ENCODE data around the gene C1orf21. TPM values are rescaled to one million over a fixed set of nuclear protein-coding genes. Genes with fewer than 3 reads are reported as not detected.

Gene C1orf21
- polyA plus RNA-seq, 1 of the 3 experiments (the other 2 are of a cell fraction), result 4.8 TPM

DNA sequence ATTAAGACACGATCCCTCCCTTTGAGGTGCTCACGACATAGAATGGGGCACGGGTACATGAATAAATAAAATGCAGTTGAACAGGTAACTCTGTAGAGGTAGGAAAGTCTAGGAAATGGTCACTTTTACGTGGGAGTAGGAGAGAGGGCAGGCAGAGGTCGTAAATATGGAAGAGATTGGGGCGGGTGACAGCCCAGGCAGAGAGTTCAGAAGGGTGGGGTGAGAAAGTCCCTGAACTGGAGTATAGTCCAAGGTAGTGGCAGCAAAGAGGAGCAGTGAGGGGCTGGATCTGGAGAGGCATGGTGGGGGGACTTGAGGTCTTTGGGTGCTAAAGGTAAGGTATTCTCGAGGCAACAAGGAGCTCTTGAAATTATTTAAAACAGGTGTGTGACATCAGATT lies 147.9 kb downstream of the C1orf21 start:
- H3K27ac ChIP-seq (ENCODE audit: low read depth in 2 of 2, low read length in 1 of 2), result peak overlapping the region in 1 of 2 experiments; percentile 60; a peak in 1 of 4 replicates
- ChIA-PET POLR2A (no interaction called here), CTCF (interaction anchor here (1.5 to 1.6 kb wide), 2 partner anchors 22 to 28 kb away, joined by 4 to 5 read pairs; no protein-coding TSS in a partner anchor)

More for the DNA sequence above, 147.9 kb downstream of the C1orf21 start:
- no peak for DNase-seq
- Histone ChIP-seq H3K4me1 (ENCODE audit: control insufficient read depth in 1 of 2, insufficient read depth in 2 of 2, low read depth in 1 of 2, low read length in 1 of 2) (peaks cover 0 to 7% of the 10 kb centered on the region in 2 experiments; a peak in 1 of 4 replicates), H3K4me3 (ENCODE audit: low read depth in 2 of 2, low read length in 1 of 2) (no peak overlapping the region), H3K36me3 (replicated peaks in 1 of 2; ENCODE audit: control insufficient read depth in 1 of 2, insufficient read depth in 2 of 2, low read length in 1 of 2) (peaks cover 0 to 8% of the 10 kb centered on the region in 2 experiments), H3K79me2 (ENCODE audit: insufficient read depth) (no peaks in the 10 kb centered on the region), H3F3A (replicated peaks; ENCODE audit: insufficient read depth) (no peaks in the 10 kb centered on the region), H3K9ac (no peak overlapping the region), H3K4me2 (no peak overlapping the region), H3K27me3 (ENCODE audit: insufficient read depth) (no peaks in the 10 kb centered on the region), H4K20me1 (ENCODE audit: insufficient read depth) (no peaks in the 10 kb centered on the region), H3K9me2 (no peaks in the 10 kb centered on the region), H3K9me3 (0 out of 2 replicates have a peak, but pooled peaks cover 11% of the 10 kb centered on the region), H2AFZ (ENCODE audit: low read depth) (no peak overlapping the region)
- 85% methylated on average over 7 of the region's 7 CpGs for WGBS (ENCODE audit: low lambda C conversion rate)
- TF ChIP-seq EZH2phosphoT487 (IDR thresholded peaks at IDR 0.05; ENCODE audit: borderline replicate concordance, low read depth) (no peak), SMC3 (IDR thresholded peaks at IDR 0.05; ENCODE audit: low read depth, low read length) (no peak), TEAD4 (IDR thresholded peaks at IDR 0.05; ENCODE audit: borderline replicate concordance, insufficient read depth) (no peak), FOXJ3 (CRISPR knock-in tag; IDR thresholded peaks at IDR 0.05) (no peak), RFX5 (IDR thresholded peaks at IDR 0.05; ENCODE audit: low read length) (no peak), RCOR1 (IDR thresholded peaks at IDR 0.05; ENCODE audit: low read length) (no peak), TCF12 (IDR thresholded peaks at IDR 0.05) (no peak), SIN3A (IDR thresholded peaks at IDR 0.05; ENCODE audit: borderline replicate concordance, low read depth, low read length) (no peak), TAF1 (IDR thresholded peaks at IDR 0.05; ENCODE audit: borderline replicate concordance, low read depth, low read length) (no peak), NRF1 (IDR thresholded peaks at IDR 0.05; ENCODE audit: low read depth, low read length) (no peak), GATA2 (CRISPR knock-in tag; IDR thresholded peaks at IDR 0.05) (no peak), RAD21 (IDR thresholded peaks at IDR 0.05; ENCODE audit: low read length) (no peak), POLR2AphosphoS5 (IDR thresholded peaks at IDR 0.05; ENCODE audit: low read depth, low read length) (no peak), MEF2A (IDR thresholded peaks at IDR 0.05; ENCODE audit: borderline replicate concordance, low read depth) (no peak), EP300 (IDR thresholded peaks at IDR 0.05; ENCODE audit: borderline replicate concordance in 1 of 2, low read depth in 1 of 2, low read length in 1 of 2) (no peak)
- TF ChIP-seq, protein P1, sequence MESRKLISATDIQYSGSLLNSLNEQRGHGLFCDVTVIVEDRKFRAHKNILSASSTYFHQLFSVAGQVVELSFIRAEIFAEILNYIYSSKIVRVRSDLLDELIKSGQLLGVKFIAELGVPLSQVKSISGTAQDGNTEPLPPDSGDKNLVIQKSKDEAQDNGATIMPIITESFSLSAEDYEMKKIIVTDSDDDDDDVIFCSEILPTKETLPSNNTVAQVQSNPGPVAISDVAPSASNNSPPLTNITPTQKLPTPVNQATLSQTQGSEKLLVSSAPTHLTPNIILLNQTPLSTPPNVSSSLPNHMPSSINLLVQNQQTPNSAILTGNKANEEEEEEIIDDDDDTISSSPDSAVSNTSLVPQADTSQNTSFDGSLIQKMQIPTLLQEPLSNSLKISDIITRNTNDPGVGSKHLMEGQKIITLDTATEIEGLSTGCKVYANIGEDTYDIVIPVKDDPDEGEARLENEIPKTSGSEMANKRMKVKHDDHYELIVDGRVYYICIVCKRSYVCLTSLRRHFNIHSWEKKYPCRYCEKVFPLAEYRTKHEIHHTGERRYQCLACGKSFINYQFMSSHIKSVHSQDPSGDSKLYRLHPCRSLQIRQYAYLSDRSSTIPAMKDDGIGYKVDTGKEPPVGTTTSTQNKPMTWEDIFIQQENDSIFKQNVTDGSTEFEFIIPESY (IDR thresholded peaks at IDR 0.05; ENCODE audit: borderline replicate concordance, low read depth), result no peak
- TF ChIP-seq, protein P2, sequence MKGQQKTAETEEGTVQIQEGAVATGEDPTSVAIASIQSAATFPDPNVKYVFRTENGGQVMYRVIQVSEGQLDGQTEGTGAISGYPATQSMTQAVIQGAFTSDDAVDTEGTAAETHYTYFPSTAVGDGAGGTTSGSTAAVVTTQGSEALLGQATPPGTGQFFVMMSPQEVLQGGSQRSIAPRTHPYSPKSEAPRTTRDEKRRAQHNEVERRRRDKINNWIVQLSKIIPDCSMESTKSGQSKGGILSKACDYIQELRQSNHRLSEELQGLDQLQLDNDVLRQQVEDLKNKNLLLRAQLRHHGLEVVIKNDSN (IDR thresholded peaks at IDR 0.05; ENCODE audit: borderline replicate concordance, low read depth), result no peak
- TF ChIP-seq, protein P3, sequence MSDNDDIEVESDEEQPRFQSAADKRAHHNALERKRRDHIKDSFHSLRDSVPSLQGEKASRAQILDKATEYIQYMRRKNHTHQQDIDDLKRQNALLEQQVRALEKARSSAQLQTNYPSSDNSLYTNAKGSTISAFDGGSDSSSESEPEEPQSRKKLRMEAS (IDR thresholded peaks at IDR 0.05; ENCODE audit: low read depth), result no peak
- TF ChIP-seq, protein P4, sequence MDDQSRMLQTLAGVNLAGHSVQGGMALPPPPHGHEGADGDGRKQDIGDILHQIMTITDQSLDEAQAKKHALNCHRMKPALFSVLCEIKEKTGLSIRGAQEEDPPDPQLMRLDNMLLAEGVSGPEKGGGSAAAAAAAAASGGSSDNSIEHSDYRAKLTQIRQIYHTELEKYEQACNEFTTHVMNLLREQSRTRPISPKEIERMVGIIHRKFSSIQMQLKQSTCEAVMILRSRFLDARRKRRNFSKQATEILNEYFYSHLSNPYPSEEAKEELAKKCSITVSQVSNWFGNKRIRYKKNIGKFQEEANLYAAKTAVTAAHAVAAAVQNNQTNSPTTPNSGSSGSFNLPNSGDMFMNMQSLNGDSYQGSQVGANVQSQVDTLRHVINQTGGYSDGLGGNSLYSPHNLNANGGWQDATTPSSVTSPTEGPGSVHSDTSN (IDR thresholded peaks at IDR 0.05), result no peak

Data from SK-N-SH (cell line).